GM21529 (cell line): ENCODE data around the gene SCRG1.
A peak's percentile ranks its signal among the peaks of the same experiment; 100 is the strongest.

Experiments
- ATAC-seq: cut with Tn5 transposase; IDR thresholded peaks from one replicate; pipeline ENCODE4 v1.9.1; 2021; ENCODE audit not compliant: unreplicated experiment

Gene SCRG1

DNA sequence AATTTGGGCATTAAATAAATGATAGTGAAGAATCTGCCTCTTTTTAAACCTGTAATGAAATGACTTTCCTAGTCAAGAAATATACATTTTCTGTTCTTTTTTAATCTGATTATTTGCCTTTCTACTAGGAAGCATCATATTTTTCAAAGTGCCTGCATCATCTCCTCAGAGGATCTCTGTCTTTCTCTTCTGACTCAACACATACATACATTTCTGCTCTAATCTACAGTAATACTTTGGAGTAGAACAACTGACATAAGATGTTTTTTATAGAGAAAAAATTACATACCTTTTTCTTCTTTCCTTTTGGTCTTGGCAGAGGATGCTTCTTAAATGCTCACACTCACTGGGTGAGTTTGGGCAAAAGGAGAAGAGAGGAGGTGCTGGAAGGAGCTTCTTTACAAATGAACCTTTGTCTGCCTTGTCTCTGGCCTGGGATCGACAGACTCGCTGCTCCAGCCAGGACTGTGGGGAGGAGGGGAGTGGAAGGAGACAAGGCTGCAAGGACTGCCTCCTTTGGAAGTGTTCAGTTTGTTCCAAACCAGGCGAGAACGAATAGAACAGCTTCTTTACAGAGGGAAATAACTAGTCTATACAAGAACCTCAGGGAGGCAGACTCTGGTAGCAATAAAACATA lies at the start of gene SCRG1:
TSS of gene SCRG1 (minus strand) at position 338 of the 637 bp plus-strand sequence. CDS start 7,702 bp downstream, outside the sequence.
- ATAC-seq: no peak

DNA sequence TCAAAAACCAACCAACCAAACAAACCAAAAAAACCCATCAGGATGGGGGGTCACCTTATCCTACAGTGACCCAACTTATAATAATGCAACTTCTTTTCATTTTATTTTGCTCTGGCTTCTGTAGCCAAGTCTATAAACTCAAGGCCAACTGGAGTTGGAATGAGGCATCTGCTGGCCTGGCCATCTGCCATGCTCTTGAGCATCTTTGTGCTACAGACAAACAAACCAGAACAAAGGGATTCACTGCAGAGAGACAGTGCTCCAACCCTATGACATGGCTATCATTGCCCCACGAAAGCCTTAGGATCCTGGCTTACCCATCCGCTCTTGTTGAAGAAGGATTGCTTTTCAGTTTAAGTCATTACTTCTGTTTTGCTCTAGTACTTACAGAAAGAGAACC lies 49.2 kb upstream of the SCRG1 start:
- no peak for ATAC-seq

GRCh38 chr4:173446416-173446815 lies 47.5 kb upstream of the SCRG1 start:
- peak; percentile 86 for ATAC-seq

GRCh38 chr4:173443121-173443520 lies 44.2 kb upstream of the SCRG1 start:
- ATAC-seq: no peak

DNA sequence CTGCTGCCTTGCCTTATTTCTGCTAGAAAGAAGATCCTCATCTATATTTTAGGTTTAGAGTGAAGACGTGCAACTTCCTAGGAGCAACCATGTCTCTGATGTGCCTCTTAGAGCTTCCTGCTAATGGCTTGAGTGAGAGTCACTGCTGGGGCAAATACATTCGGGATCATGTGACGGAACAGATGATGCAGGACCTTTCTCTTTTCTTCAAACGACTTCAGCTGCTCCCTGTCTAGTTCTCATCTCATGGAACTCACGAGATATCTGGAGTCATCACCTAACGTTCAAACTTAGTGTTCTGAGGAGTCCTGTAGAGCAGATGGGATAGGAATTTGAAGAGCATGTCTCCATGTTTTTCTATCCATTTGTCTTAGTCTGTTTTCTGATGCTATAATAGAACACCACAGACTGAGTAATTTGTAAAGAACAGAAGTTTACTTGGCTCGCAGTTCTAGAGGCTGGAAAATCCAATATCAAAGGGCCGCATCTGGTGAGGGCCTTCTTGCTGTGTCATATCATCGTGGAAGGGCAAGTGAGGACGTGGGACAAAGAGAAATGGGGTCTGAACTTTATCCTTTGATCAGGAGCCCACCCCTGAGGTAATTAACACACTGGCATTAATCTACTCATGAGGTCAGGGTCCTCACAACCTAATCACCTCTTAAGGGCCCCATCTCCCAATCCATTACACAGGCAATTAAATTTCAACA lies 43.5 kb upstream of the SCRG1 start:
- ATAC-seq: no peak

- no peak for ATAC-seq
Measured at GRCh38 chr4:173440888-173441287, 42.0 kb upstream of the SCRG1 start.

DNA sequence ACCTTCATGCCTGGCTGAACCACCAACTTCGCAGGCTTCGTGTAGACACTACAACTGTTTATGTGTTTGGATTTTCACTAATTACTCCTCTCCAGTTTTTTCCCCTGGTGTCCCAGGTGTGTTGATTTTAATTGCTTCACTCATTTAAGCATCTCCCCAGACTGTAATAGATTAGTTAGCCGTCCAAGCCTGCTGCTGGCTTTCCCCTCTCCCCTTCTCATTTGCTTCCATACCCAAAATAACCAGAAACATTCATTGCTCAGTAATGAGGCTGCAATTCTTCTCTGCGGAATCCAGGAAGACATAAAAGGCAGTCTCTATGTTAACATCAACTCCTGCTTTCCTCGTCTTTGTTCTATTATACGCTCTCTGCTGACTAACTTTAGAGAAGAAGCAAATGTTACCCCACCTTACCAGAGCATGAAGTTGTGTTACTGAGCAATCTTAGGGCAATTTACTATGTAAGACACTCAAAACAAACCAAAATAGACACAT lies 37.9 kb upstream of the SCRG1 start:
- ATAC-seq: no peak

- no peak for ATAC-seq
Measured at GRCh38 chr4:173436149-173436579, 37.2 kb upstream of the SCRG1 start.

GRCh38 chr4:173434231-173434630 lies 35.3 kb upstream of the SCRG1 start:
- ATAC-seq: no peak

DNA sequence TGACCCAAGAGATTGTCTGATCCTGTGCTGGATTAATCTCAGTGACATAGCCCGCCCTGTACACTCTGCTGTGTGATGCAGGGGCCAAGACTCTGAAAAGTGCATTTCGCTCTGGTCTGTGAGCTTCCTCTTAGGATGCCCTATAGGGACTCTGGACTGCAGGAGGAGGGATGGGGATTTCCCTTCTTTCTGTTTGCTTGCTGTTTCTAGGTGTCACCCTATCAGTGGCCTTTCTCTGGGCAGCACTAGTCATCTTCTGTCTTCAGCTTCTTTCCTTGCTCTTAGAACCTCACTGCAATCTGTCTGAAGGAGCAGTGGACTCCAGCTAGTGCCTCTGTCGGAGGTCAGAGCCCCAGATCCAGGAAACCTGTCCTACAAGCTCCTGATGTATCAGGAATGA lies 34.5 kb upstream of the SCRG1 start:
- ATAC-seq: no peak

DNA sequence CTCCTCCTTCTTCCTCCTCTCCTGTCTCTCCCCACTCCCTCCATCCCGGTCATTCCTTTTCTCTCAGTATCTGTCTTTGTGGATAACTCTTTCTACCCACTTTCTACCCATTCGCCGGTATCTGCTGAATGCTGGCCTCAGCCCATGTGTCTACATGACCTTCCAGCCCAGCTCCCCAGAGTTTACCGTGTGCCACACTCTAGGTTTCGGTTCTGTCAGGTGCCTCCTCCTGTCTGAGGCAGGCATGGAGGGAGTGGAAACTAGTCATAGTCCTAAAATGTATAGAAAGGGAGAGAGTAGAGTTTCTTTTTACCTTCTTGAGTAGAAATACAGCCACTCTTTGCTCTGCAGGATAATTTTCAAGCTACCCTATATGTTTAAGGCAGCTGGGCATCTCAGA lies 33.5 kb upstream of the SCRG1 start:
- peak; percentile 83 for ATAC-seq

- no peak for ATAC-seq
Measured at GRCh38 chr4:173426064-173426463, 27.1 kb upstream of the SCRG1 start.

DNA sequence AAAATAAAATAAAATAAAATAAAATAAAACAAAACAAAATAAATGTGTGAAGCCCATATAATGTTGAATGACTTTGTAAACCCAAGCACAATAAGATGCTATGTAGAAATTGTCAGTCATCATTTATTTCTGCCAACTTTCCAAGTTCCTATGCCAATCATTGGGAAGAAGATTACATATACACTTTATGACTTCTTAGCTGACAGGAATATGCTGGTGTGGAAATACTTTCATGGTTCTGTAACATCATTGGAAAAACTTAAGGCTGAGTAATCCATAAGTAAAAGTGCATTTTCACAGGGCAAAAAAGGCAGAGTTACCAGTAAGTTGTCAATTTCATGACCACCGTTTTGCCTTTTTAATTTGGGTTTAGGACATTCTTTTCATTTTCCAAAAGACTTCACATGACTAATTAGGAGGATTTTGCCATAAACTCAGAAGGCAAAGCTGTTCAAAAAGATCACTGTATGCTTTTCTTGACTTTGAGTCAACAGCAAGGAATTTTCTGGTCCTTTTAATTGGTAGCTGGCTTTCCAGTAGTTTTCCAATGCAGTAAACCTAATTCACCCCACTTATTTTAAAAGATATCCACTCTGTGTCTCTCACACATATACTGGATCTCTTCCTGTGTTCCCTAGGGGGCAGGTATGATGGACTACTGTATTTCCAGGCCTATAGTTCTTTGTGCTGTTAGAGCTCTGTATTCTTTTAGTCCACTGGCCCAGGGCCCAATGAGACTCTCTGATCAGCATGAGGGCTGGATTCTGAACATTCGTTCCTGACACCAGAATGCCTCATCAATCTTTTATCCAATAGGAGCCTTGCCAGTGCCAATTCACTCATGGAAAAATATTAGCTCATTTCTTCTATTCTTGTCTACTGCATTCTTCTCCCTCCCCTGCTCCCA lies 26.2 kb upstream of the SCRG1 start:
- ATAC-seq: no peak

GRCh38 chr4:173420801-173421200 lies 21.9 kb upstream of the SCRG1 start:
- no peak for ATAC-seq

- no peak for ATAC-seq
Measured at GRCh38 chr4:173420324-173420752, 21.4 kb upstream of the SCRG1 start.

DNA sequence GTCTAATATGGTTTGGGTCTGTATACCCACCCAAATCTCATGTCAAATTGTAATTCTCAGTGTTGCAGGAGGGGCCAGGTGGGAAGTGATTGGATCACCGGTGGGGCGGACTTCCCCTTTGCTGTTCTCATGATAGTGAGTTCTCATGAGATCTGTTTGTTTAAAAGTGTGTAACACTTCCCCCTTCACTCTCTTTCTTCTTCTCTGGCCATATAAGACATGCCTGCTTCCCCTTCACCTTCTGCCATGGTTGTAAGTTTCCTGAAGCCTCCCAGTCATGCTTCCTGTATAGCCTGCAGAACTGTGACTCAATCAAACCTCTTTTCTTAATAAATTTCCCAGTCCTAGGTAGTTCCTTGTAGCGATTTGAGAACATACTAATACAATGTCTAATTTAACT lies 19.7 kb upstream of the SCRG1 start:
- ATAC-seq: no peak

DNA sequence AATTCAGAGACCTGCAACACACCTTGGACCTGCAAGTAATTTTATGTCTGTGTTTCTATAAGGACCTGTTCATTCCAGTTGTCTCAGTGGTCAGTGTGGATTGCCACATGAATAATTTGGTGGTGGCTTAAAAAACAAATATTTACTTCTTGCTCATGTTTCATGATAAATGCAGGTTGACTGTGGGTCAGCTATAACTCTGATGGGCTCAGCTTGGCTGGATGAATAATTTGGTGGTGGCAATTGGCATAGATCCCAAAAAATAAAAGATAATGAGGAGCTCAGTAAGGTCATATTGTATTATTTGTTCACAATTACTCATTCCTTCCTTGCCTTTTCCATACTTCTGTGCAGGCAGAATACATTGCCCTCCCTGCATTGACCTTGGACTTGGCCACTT lies 18.9 kb upstream of the SCRG1 start:
- no peak for ATAC-seq

DNA sequence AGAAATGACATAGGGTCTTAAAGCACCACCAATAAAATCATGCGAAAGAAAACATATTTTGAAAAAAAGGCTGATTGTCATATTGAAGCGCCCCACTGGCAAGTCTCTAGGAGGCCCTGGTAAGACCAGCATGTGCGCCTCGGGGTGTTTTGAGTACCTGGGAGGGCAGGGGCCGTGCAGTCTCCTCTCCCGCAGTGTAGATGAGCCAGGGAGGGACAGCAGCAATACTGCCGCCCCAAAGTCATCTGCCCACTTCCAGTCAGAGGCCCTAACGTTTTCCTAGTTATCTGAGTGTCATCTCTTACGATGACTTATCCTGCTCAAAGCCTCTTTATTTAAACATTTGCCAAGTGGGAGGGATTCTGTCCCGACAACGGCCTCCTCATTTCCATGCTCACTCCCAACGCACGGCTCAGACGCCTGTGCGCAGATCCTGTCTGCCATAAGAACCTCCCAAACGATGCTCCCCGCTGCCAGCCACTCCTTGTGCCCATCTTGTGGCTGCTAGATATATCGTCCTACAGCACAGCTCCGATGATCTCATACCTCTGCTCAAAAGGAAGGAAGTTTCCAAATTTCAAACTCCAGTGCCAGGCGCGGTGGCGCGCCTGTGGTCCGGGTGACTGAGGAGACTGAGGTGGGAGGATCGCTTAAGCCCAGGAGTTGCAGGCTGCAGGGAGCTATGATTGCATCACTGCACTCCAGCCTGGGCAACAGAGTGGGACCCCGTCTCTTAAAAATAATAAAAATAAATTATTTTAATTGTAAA lies 17.2 kb upstream of the SCRG1 start:
- ATAC-seq: no peak

GRCh38 chr4:173415092-173415491 lies 16.2 kb upstream of the SCRG1 start:
- no peak for ATAC-seq

GRCh38 chr4:173414456-173414855 lies 15.5 kb upstream of the SCRG1 start:
- no peak for ATAC-seq

- ATAC-seq: no peak
Measured at GRCh38 chr4:173413036-173413435, 14.1 kb upstream of the SCRG1 start.
